ENCODE results near the gene ZBTB20.

DNA sequence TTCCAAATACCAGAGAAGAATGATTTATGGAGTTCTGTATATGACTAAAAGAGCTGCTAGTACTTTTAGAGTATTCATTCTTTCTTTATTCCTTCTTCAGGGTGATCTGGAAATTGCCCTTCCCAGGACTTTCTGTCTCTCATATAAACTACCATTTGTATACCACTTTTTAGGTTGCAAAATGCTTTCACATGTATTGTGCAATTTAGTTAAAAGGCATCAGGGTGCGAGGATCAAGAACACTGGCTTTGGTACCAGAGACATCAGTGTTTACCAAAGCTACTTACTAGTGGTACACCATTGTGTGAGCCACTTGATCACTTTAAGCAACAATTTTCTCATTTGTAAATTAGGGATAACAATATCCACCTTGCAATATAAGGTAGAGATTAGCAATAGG is 601.9 kb downstream of the ZBTB20 start:
- TF ChIP-seq CTCF (IDR thresholded peaks at IDR 0.05; ENCODE audit: insufficient read depth, low read length, poor library complexity, severe bottlenecking) (no peak), EZH2phosphoT487 (conservative IDR thresholded peaks at IDR 0.05; ENCODE audit: low read length) (no peak)

Data from SU-DHL-6 (cell line).